GM18502 (cell line): Measurements from ENCODE around the gene PLA2G4E.

Experiments
- ATAC-seq: cut with Tn5 transposase; IDR thresholded peaks from one replicate; pipeline ENCODE4 v1.9.1; 2021; ENCODE audit warnings: mild to moderate bottlenecking; ENCODE audit not compliant: unreplicated experiment, poor library complexity

The PLA2G4E gene

GRCh38 chr15:42053010-42053409, 32.2 kb upstream of the PLA2G4E start:
- ATAC-seq = no peak

GRCh38 chr15:42050484-42051255, 29.8 kb upstream of the PLA2G4E start:
- no peak for ATAC-seq

- no peak for ATAC-seq
Measured at GRCh38 chr15:42048821-42049200, 28.0 kb upstream of the PLA2G4E start.

GRCh38 chr15:42048080-42048820, 27.4 kb upstream of the PLA2G4E start:
- ATAC-seq = no peak

- no peak for ATAC-seq
Measured at GRCh38 chr15:42046597-42046996, 25.8 kb upstream of the PLA2G4E start.

GRCh38 chr15:42045211-42045615, 24.4 kb upstream of the PLA2G4E start:
- ATAC-seq = no peak

GRCh38 chr15:42042602-42043400, 22.0 kb upstream of the PLA2G4E start:
- no peak for ATAC-seq

- ATAC-seq = no peak
Measured at GRCh38 chr15:42038401-42038800, 17.6 kb upstream of the PLA2G4E start.

GRCh38 chr15:42037656-42038055, 16.8 kb upstream of the PLA2G4E start:
- ATAC-seq = no peak

- ATAC-seq = no peak
Measured at GRCh38 chr15:42036966-42037365, 16.1 kb upstream of the PLA2G4E start.

- no peak for ATAC-seq
Measured at GRCh38 chr15:42036112-42036905, 15.5 kb upstream of the PLA2G4E start.

- no peak for ATAC-seq
Measured at GRCh38 chr15:42035435-42035761, 14.6 kb upstream of the PLA2G4E start.

- ATAC-seq = no peak
Measured at GRCh38 chr15:42034628-42035434, 14.0 kb upstream of the PLA2G4E start.

- ATAC-seq = no peak
Measured at GRCh38 chr15:42033214-42033873, 12.5 kb upstream of the PLA2G4E start.

GRCh38 chr15:42032376-42033213, 11.8 kb upstream of the PLA2G4E start:
- no peak for ATAC-seq

- ATAC-seq = no peak
Measured at GRCh38 chr15:42031198-42031915, 10.5 kb upstream of the PLA2G4E start.

GRCh38 chr15:42027521-42027920, 6.7 kb upstream of the PLA2G4E start:
- no peak for ATAC-seq

GRCh38 chr15:42024303-42024702, 3.5 kb upstream of the PLA2G4E start:
- no peak for ATAC-seq
